GM21529 (cell line): ENCODE data around the gene BAAT.

Experiments used
- ATAC-seq: cut with Tn5 transposase; IDR thresholded peaks from one replicate; pipeline ENCODE4 v1.9.1; 2021; ENCODE audit not compliant: unreplicated experiment

The BAAT gene

GRCh38 chr9:101398930-101399642 lies 14.3 kb upstream of the BAAT start:
- ATAC-seq, result peak; percentile 9

GRCh38 chr9:101398068-101398929 lies 13.5 kb upstream of the BAAT start, which contains the start of the genes MRPL50 and ZNF189:
MRPL50 (minus strand) TSS chr9:101398618; CDS start chr9:101398592, 26 bp downstream.
ZNF189 (plus strand) TSS chr9:101398851; CDS start chr9:101399157, 306 bp downstream.
- ATAC-seq, result peak; percentile 97

DNA sequence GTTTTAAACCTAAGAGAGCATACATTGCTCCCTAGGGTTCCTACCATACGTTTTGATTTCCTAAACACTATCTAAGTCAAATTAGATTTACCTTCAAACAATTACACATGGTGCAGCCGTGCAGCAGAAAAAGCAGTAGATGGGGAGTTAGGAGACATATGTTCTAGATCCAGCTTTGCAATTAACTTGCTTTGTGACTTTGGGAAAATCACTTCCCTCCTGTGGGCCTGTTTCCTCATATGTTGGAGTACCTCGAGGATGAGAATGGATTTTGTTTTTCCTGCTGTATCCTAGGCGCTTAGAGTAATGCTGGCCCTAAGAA lies 12.9 kb upstream of the BAAT start:
- no peak for ATAC-seq

DNA sequence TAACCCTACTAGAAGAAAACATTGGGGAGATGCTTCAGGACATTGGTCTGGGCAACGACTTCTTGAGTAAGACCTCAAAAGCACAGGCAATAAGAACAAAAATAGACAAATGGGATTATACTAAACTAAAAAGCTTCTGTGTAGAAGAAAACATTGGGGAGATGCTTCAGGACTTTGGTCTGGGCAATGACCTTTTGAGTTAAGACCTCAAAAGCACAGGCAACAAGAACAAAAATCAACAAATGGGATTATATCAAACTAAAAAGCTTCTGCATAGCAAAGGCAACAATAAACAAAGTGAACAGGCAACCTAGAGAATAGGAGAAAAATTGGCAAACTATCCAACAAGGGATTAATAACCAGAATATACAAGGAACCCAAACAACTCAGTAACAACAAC lies 9.9 kb upstream of the BAAT start:
- ATAC-seq, result no peak

- no peak for ATAC-seq
Measured at GRCh38 chr9:101393135-101393534, 8.3 kb upstream of the BAAT start.

- ATAC-seq, result no peak
Measured at GRCh38 chr9:101388507-101388993, 3.7 kb upstream of the BAAT start.

GRCh38 chr9:101387871-101388506 lies 3.2 kb upstream of the BAAT start:
- peak; percentile 71 for ATAC-seq

DNA sequence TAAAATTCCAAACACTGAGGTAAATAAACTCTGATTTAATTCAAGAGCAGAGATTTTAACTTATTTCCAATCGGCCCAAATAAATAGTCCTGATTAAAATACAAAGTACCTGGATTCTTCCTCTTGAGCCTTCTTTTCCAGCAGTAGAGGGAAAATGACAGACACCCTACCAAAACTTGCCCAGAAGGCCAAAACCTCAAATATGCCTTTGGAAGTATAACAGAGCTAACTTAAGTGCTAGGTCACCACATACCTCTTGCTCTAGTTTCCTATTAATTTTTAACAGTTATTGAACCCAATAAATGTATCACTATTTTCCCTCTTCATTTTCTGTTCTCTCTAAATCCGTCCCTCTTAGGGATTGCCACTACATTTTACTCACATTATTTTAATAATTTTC lies 1.4 kb downstream of the BAAT start:
- no peak for ATAC-seq

DNA sequence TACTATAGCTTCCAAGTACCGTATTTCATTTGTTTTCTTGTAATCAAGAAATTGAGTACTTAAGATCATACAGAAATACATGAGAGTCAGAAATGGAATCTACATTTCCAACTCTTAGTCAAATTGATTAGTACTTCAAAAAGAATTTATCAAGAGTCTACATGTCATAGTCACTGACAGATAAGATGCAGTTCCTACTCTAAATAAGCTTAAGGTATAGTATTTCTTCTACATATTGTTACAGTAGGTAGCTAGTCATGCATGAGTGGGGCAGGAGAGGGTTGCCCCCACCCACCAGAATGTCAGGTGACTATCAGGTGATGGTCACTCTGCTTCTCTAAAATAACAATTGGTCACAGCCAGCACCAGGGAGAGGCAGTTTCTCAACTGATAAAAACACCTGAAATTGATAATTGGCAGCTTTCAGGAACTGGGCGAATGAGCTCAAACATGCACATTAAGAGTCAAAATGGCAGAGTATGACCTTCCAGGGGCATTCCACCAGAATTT lies 2.9 kb downstream of the BAAT start:
- ATAC-seq, result no peak

DNA sequence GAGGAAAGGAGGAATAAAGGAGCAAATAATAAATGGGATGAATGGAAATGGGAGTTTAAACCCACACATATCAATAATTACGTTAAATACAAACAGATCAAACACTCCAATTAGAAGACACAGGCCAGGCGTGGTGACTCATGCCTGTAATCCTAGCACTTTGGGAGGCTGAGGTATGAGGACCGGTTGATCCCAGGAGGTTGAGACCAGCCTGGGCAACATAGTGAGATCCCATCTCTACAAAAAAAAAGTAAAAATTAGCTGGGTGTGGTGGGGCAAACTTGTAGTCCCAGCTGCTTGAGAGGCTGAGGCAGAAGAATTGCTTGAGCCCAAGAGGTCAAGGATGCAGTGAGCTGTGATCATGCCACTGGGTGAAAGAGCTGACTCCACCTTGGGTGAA lies 3.7 kb downstream of the BAAT start:
- no peak for ATAC-seq

- no peak for ATAC-seq
Measured at GRCh38 chr9:101380295-101380694, 4.5 kb downstream of the BAAT start.

DNA sequence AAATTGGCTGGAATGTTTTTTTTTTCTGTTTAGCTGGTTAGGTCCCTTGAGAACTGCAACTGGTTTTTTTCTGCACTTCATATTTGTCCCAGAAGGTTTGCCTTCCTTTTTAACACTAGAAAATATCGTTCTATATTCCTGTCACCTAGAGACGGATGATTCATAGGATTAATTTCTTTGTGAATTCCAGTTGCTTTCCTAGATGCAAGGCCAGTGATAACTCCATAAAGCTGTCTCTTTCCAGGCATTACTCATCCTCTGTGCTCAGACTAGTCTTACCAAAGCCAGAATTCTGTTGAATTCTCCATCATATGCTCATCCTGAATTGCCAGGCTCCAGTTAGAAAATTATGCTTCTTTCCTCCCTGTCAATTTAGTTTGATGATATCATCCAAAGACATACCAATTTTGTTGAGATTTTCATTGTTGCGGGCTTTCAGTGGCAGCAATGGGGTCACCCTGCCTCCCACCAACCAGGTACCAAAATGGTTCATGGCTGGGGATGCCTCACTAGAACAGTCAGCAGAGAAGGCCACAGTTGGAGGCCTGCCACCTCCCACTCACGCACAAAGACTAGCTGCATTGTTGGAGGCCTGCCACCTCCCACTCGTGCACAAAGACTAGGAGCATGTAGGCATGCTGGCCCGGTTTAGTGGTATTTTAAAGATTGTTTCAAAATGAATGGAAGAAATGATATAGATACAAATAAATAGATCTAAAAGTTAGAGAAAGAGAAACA lies 8.5 kb downstream of the BAAT start:
- no peak for ATAC-seq

DNA sequence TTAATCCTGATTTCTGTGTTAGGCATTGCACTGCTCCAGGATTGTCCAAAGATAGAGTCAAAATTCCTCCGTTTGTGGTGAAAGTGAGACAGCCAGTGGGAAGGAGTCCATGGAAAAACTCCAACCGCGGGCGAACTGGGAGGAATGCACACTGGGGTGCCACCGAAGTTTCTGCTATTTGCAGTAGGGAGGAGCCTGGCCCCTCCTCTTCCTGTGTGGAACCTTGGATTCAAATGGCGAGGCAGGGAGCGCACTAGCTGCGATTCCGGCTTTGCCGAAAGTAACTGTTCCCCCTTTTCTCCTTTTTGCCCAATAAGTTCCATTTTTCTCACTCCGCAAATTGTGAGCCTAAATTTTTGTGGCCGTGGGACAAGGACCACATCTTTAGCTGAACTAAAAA lies 9.3 kb downstream of the BAAT start:
- no peak for ATAC-seq

DNA sequence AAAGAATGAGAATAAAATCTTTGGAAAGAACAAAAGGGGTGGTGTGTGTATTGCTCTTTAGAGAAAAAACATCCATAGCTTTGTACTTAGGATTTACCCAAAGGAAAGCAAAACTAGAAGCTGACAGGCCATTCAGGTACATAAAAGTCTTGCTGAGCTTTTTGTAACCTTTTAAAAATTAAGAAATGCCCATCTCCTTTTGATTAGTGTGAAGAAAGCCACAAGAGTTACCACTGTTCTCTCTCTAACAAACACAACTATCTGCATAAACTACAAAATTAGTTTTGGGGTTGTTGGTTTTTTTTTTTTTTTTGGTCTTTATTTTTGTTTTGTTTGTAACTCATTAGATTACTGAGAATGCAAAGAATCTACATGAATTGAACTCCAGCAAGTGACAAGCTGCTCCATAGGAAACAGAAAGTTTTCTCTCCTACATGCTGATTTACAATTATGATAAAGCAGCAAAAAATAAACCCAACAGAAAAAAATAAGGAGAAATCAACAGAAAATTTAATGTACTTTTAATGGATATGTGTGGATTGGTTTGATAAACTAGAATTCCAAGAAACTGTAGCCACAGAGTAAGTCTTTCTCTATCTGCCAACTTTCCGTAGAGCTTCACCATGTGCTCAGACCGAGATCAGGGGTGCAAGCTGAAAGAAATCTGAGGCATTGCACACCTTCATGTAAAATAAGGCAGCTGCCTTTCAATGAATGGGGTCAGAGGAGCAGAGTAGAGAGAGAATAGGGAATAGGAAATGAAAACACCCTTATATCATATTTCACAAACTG lies 12.3 kb downstream of the BAAT start:
- ATAC-seq, result no peak

DNA sequence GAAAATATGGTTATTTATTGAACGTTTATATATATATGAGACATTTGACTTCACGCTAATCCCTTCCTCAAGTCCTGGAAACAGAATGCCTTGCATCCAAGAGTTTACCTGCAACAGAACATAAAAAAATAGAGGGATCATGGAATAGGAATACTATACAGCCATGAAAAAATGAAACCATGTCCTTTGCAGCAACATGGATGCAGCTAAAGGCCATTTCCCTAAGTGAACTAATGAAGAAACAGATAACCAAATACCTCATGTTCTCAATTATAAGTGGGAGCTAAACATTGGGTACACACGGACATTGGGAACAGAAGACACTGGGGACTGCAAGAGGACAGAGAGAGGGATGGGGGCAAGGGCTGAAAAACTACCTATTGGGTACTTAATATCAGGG lies 13.0 kb downstream of the BAAT start:
- no peak for ATAC-seq

- no peak for ATAC-seq
Measured at GRCh38 chr9:101369884-101370531, 14.8 kb downstream of the BAAT start.

DNA sequence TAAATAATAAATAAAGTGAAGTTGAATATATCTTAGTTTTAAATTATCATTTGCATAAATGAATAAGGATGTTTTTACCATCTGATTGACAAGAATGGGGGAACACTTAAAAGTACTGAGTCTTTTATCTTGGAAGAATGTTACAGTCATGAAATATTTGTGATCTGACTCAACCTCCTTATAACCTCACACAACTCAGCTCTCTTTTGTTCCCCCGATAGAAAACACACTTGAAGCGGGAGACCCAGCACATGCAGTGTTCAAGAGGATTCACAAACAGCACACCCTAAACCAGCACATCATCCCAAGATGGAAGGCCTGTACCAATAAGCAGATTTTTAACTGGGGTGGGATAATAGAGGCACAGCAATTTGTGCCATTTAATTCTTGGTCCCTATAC lies 15.5 kb downstream of the BAAT start:
- no peak for ATAC-seq

- no peak for ATAC-seq
Measured at GRCh38 chr9:101367323-101367722, 17.5 kb downstream of the BAAT start.

- ATAC-seq, result no peak
Measured at GRCh38 chr9:101366038-101366756, 18.6 kb downstream of the BAAT start.
